Amygdala (tissue), 56 donors: Measurements from ENCODE around the gene NINJ1.

Experiments used
- DNase-seq, 56 donors: peaks; one replicate each; lab custom pipeline; 2025; lab: John Stamatoyannopoulos, UW

Gene NINJ1

GRCh38 chr9:93092251-93092991 is 41.6 kb downstream of the NINJ1 start:
- DNase-seq = no peak

GRCh38 chr9:93091453-93092081 is 42.5 kb downstream of the NINJ1 start:
- DNase-seq = peak in 3 of 56 donors; percentile 24 to 42 (median 28)

GRCh38 chr9:93091056-93091452 is 43.0 kb downstream of the NINJ1 start:
- DNase-seq = no peak

- DNase-seq = no peak
These were observed 43.9 kb downstream of the NINJ1 start for GRCh38 chr9:93090091-93090655.

GRCh38 chr9:93089481-93089991 is 44.5 kb downstream of the NINJ1 start:
- no peak for DNase-seq

GRCh38 chr9:93089024-93089423 is 45.0 kb downstream of the NINJ1 start:
- DNase-seq = no peak

GRCh38 chr9:93088656-93089015 is 45.4 kb downstream of the NINJ1 start:
- no peak for DNase-seq

GRCh38 chr9:93087971-93088655 is 45.9 kb downstream of the NINJ1 start:
- DNase-seq = no peak

- no peak for DNase-seq
These were observed 47.4 kb downstream of the NINJ1 start for GRCh38 chr9:93086447-93087224.

GRCh38 chr9:93085676-93086075 is 48.4 kb downstream of the NINJ1 start:
- no peak for DNase-seq

GRCh38 chr9:93084471-93084881 is 49.6 kb downstream of the NINJ1 start:
- DNase-seq = no peak

GRCh38 chr9:93083592-93084470 is 50.2 kb downstream of the NINJ1 start:
- no peak for DNase-seq

GRCh38 chr9:93082841-93083411 is 51.1 kb downstream of the NINJ1 start:
- DNase-seq = no peak

GRCh38 chr9:93081931-93082330 is 52.1 kb downstream of the NINJ1 start:
- no peak for DNase-seq

GRCh38 chr9:93081081-93081529 is 52.9 kb downstream of the NINJ1 start:
- no peak for DNase-seq

GRCh38 chr9:93080406-93080805 is 53.6 kb downstream of the NINJ1 start:
- no peak for DNase-seq

- DNase-seq = no peak
These were observed 54.7 kb downstream of the NINJ1 start for GRCh38 chr9:93079371-93079770.

- no peak for DNase-seq
These were observed 56.2 kb downstream of the NINJ1 start for GRCh38 chr9:93077811-93078210.

- DNase-seq = no peak
These were observed 56.7 kb downstream of the NINJ1 start for GRCh38 chr9:93077367-93077766.
